ENCODE results near the gene KANK3.
"Not testable (repeated sequence)": the region's sequence is repeated elsewhere in the genome, so short reads cannot be mapped to it uniquely, and the experiment has no call there.

The KANK3 gene

DNA sequence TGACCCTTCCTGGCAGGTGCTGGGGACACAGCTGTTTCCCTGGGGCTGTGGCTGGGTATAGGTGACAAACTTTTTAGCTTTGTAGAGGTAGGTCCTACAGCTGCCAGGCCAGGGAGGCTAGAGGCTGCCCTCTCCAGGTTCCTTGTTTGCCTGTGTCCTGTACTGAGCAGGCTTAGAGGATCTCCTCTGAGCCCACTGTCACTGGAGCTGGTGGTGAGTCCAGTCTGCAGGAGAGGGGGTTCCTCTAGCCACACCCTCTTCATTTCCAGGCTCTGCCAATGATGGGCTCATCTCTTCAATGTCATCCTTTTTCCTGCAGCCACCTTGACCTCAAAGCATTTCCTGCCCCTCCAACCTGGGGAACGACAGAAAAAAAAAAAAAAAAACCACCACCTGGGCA, 34.5 kb upstream of the KANK3 start:
- Histone ChIP-seq H3K9me3 (no peaks in the 10 kb centered on the region), H3K27me3 (no peaks in the 10 kb centered on the region), H3K36me3 (peaks cover 3% of the 10 kb centered on the region), H3K4me1 (ENCODE audit: control insufficient read depth in 1 of 2, insufficient read depth in 1 of 2, low read depth in 1 of 2, low read length in 1 of 2) (no peaks in the 10 kb centered on the region), H3K27ac (no peak overlapping the region), H3K4me3 (ENCODE audit: low read depth in 1 of 2, low read length in 1 of 2) (no peak overlapping the region)
- TF ChIP-seq, protein P1, sequence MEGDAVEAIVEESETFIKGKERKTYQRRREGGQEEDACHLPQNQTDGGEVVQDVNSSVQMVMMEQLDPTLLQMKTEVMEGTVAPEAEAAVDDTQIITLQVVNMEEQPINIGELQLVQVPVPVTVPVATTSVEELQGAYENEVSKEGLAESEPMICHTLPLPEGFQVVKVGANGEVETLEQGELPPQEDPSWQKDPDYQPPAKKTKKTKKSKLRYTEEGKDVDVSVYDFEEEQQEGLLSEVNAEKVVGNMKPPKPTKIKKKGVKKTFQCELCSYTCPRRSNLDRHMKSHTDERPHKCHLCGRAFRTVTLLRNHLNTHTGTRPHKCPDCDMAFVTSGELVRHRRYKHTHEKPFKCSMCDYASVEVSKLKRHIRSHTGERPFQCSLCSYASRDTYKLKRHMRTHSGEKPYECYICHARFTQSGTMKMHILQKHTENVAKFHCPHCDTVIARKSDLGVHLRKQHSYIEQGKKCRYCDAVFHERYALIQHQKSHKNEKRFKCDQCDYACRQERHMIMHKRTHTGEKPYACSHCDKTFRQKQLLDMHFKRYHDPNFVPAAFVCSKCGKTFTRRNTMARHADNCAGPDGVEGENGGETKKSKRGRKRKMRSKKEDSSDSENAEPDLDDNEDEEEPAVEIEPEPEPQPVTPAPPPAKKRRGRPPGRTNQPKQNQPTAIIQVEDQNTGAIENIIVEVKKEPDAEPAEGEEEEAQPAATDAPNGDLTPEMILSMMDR (IDR thresholded peaks at IDR 0.05), result no peak

DNA sequence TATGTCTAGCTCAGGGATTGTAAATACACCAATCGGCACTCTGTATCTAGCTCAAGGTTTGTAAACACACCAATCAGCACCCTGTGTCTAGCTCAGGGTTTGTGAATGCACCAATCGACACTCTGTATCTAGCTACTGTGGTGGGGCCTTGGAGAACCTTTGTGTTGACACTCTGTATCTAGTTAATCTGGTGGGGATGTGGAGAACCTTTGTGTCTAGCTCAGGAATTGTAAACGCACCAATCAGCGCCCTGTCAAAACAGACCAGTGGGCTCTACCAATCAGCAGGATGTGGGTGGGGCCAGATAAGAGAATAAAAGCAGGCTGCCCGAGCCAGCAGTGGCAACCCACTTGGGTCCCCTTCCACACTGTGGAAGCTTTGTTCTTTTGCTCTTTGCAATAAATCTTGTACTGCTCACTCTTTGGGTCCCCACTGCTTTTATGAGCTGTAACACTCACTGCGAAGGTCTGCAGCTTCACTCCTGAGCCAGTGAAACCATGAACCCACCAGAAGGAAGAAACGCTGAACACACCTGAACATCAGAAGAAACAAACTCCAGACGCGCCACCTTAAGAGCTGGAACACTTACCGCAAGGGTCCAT, 33.4 kb upstream of the KANK3 start:
- H3K36me3 ChIP-seq; H3K27me3 ChIP-seq; H3K4me3 ChIP-seq (ENCODE audit: low read depth in 1 of 2, low read length in 1 of 2); H3K9me3 ChIP-seq; H3K4me1 ChIP-seq (ENCODE audit: control insufficient read depth in 1 of 2, insufficient read depth in 1 of 2, low read depth in 1 of 2, low read length in 1 of 2); H3K27ac ChIP-seq: not testable (repeated sequence)

DNA sequence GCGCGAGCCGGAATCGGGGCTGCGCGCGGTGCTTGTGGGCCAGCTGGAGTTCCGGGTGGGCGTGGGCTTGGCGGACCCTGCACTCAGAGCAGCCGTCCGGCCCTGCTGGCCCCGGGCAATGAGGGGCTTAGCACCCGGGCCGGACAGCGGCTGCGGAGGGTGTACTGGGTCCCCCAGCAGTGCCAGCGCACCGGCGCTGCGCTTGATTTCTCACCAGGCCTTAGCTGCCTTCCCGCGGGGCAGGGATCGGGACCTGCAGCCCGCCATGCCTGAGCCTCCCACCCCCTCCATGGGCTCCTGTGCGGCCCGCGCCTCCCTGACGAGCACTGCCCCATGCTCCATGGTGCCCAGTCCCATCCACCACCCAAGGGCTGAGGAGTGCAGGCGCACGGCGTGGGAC, 32.7 kb upstream of the KANK3 start:
- H3K36me3 ChIP-seq, result not testable (repeated sequence)

DNA sequence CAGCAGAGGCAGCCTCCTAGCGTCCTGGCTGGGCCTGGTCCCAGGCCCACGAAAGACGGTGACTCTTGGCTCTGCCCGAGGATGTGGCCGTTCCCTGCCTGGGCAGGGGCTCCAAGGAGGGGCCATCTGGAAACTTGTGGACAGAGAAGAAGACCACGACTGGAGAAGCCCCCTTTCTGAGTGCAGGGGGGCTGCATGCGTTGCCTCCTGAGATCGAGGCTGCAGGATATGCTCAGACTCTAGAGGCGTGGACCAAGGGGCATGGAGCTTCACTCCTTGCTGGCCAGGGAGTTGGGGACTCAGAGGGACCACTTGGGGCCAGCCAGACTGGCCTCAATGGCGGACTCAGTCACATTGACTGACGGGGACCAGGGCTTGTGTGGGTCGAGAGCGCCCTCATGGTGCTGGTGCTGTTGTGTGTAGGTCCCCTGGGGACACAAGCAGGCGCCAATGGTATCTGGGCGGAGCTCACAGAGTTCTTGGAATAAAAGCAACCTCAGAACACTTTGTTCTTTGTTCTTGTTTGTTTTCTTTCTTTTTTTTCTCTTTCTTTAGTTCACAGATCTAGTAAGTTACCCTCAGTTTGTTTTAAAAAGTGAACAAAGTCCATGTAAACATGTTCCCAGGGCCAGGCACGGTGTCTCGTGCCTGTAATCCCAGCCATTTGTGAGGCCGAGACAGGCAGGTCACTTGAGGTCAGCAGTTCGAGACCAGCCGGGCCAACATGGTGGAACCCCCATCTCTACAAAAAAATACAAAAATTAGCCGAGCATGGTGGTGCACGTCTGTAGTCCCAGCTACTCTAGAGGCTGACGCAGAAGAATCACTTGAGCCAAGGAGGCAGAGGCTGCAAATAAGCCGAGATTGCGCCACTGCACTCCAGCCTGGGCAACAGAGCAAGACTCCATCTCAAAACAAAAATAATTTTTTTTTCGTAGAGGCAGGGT, 31.1 kb upstream of the KANK3 start:
- Histone ChIP-seq H3K4me1 (ENCODE audit: control insufficient read depth in 1 of 2, insufficient read depth in 1 of 2, low read depth in 1 of 2, low read length in 1 of 2) (no peaks in the 10 kb centered on the region), H3K9me3 (no peaks in the 10 kb centered on the region), H3K36me3 (peaks cover 3% of the 10 kb centered on the region), H3K27me3 (peaks cover under 1% of the 10 kb centered on the region), H3K4me3 (ENCODE audit: low read depth in 1 of 2, low read length in 1 of 2) (no peak overlapping the region), H3K27ac (no peak overlapping the region)
- TF ChIP-seq, protein P1 (IDR thresholded peaks at IDR 0.05), result no peak

More for the DNA sequence above, 32.7 kb upstream of the KANK3 start:
- H3K9me3 ChIP-seq; H3K27ac ChIP-seq; H3K4me3 ChIP-seq (ENCODE audit: low read depth in 1 of 2, low read length in 1 of 2); H3K4me1 ChIP-seq (ENCODE audit: control insufficient read depth in 1 of 2, insufficient read depth in 1 of 2, low read depth in 1 of 2, low read length in 1 of 2); H3K27me3 ChIP-seq: not testable (repeated sequence)

DNA sequence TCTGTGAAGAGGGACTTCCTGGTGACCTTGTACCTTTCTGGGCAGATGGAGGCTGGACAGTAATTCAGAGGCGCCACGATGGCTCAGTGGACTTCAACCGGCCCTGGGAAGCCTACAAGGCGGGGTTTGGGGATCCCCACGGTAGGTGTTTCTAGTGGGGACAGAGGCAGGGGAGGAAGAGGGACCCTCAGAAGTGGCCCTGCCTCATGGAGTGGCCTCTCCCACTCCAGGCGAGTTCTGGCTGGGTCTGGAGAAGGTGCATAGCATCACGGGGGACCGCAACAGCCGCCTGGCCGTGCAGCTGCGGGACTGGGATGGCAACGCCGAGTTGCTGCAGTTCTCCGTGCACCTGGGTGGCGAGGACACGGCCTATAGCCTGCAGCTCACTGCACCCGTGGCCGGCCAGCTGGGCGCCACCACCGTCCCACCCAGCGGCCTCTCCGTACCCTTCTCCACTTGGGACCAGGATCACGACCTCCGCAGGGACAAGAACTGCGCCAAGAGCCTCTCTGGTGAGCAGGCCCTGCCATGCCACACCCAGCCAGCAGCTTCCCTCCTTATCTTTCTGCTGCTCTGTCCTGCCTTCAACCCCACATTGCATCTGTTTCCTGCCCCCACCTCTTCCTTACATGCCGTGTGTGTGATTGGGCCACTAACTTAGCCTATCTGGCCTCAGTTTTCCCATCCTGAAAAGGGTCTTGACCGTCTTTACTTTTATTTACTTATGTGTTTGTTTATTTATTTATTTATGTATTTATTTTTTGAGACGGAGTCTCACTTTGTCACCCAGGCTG, 28.1 kb upstream of the KANK3 start:
- no peak overlapping the region for H3K4me3 ChIP-seq (ENCODE audit: low read depth in 1 of 2, low read length in 1 of 2)

More for the DNA sequence above, 28.1 kb upstream of the KANK3 start:
- TF ChIP-seq, protein P1 (IDR thresholded peaks at IDR 0.05), result no peak
- Histone ChIP-seq H3K27me3 (peaks cover 30% of the 10 kb centered on the region), H3K36me3 (no peaks in the 10 kb centered on the region), H3K4me1 (ENCODE audit: control insufficient read depth in 1 of 2, insufficient read depth in 1 of 2, low read depth in 1 of 2, low read length in 1 of 2) (no peaks in the 10 kb centered on the region), H3K27ac (no peak overlapping the region), H3K9me3 (no peaks in the 10 kb centered on the region)
